Middle frontal gyrus (tissue), 1 donor: Measurements from ENCODE around the gene C19orf25.
"Not testable (repeated sequence)": the region's sequence is repeated elsewhere in the genome, so short reads cannot be mapped to it uniquely, and the experiment has no call there.

ENCODE experiments used
- DNase-seq: peaks from one replicate; pipeline ENCODE4 v3.0.0-alpha.2; 2015; ENCODE audit warnings: low spot score; ENCODE audit errors: extremely low spot score

Gene C19orf25

GRCh38 chr19:1512671-1513498, 33.9 kb upstream of the C19orf25 start, which contains the start of gene ADAMTSL5:
ADAMTSL5 (minus strand) TSS chr19:1513019; CDS start chr19:1510943, 2,076 bp downstream.
- no peak for DNase-seq

DNA sequence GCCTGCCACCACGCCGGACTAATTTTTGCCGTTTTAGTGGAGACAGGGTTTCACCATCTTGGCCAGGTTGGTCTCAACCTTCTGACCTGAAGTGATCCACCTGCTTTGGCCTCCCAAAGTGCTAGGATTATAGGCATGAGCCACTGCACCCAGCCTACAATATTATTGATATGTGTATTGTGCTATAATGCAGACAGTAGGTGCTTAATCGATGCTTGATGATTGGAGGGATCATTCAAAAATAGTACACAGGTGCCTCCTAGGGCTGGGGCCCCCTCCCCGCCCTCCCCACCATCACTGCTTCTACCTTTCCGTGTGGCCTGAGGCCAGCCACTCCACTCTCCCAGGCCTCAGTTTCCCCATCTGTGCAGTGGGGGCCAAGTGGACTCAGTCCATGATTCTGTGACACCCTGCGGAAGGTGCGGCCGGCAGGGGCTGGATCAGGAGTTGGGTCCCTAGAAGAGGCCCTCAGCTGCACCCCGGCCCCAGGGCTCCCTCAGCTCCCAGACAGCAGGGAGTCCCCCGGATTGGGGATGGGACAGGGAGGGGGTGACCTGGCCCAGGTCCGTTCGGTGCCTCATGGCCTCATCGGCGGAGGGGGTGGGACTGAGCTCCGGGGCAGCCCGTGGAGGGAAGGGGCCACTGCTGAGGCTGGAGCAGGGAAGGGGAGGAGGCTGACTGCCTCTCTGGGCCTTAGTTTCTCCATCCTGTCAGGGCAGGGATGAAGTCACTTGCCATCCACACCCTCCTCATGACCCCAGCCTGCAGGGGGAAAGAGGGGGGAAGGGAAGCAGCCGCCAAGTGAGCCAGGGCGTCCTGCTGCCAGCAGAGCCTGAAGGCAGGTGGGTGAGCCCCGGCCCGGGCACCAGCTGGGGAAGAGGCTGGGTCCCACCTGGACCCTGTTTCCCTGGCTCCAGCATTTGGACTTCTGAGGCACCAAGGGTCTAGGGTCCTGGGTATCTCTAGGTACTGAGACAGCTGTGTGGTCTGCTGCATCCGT, 32.6 kb upstream of the C19orf25 start:
- no peak for DNase-seq

DNA sequence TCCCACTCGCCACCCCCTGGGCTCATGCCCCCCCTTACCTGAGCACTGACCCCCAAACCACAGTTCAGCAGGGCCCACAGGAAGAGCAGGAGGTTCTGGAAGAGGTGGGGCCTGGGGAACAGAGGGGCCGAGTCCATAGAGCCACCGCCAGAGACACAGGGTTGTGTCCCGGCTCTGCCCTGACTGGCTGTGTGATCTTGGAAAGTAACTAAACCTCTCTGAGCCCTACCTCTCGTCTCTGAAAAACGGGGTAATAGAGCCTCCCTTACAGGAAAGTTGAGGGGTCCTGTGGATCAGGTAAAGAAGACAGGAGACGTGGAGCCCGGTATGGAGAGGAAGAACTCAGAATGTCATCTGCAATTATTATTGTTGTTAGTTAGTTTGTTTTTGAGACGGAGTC, 31.8 kb upstream of the C19orf25 start:
- DNase-seq = no peak

GRCh38 chr19:1510442-1510806, 31.4 kb upstream of the C19orf25 start:
- DNase-seq = no peak

DNA sequence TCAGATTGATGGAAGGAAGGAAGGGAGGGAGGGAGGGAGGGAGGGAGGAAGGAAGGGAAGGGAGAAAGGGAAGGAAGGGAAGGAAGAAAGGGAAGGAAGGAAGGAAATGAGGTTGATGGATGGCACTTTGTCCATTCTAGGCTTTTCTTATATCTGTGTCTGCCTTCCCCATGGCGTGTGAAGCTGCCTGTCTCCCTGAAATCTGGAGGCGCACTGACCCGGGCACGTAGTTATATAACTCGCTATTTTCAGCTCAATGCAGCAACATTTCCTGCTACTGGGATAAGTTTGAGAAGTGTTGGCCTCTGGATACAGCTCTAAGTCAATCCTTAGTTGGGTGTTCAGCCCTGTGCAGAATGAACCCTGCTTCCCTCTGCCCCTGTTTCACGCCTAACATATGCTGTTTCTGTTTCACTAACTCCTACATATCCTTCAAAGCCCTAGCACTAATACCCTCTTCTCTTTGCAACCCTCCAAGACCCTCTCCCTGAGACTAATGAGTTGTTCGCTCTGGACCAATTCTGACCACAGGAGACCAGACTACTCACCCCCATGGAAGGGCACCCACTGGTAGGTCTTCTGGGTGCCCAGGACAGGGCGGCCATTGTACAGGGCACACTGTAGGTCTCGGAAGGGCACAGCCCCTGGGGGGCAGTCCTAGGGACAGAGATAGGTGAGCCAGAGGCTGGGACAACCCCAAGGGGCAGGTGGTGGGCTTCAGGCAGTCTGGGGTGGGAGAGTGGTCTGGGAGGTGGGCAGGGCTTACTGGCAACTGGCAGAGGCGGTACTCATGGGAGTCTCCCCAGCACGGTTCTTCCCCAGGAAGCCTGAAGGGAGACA, 30.8 kb upstream of the C19orf25 start:
- DNase-seq = no peak

DNA sequence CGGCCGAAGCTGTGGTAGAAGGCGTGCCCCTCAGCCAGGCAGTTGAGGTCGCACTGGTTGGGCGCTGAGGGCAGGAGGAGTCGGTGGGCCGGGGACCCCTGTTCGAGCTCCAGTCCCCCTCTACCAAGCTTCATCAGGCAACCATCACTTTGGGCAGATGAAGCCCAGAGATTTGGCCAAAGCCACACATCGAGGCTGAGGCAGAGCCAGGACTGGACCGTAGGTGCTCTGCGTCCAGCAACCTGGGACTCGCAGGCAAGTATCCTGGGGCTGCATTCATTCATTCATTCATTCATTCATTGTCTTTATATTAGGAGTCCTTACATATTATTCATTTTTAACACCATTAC, 29.5 kb upstream of the C19orf25 start:
- DNase-seq = no peak

GRCh38 chr19:1507763-1508506, 28.9 kb upstream of the C19orf25 start:
- DNase-seq = peak; percentile 87

DNA sequence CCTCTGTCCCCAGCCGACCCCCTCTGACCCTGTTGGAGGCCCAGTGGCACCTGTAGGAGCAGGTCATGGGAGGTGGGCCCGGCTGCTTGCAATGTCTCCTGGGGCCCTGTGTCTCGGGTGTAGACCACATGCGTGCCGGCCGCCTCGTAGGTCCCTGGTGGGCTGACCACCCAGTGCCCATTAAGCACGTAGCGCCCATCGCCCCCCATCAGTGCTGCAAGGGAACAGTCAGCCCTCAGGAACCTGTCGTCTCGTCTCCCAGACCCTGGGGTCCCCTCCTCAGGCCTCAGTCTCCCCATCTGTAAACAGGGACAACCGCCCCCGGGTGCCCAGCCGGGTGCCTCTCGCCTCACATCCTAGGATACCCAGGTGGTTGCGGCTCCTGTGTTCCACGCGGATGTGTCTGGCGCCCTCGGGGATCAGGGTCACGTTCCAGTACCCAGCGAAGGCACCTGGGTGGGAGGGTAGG, 28.2 kb upstream of the C19orf25 start:
- DNase-seq = no peak

DNA sequence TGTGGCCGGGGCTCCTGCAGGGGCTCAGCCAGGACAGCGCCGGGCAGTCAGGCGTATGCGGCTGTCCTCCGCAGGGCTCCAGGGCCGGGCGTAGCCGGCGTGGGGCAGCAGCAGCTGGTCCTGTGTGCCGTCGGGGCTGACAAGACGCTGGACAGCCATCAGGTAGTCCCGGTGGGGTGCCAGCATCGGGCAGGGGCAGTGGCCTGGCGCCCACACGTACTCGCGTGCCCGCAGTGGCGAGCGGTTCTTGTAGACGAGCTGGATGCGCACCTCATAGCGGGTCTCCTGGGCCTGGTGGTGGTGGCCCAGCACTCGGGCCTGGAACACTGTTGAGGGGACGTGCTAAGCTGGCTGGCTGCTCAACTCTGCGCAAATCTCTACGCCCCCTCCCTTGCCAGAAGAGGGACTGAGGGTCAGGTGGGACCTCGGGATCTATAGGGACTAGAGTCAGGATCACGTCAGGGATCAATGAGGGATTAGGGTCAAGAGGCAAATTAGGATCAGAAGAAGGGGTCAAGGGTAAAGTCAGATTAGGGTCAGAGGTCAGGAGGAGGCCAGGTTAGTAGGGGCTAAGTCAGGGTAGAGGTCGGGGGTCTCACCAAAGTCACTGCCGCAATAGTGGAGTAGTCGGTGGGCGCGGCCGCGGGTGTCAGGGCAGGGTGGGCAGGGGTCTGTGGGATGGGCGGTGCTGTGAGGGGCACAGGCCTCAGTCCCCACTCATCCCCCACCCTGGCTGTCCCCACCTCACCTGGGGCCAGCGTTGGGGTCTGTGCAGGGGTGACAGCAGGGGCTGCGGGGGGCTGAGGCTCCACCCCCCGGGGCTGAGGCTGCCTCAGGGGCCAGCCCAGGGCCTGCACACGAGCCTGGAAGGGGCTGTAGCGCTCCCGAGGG, 27.2 kb upstream of the C19orf25 start:
- DNase-seq = no peak

DNA sequence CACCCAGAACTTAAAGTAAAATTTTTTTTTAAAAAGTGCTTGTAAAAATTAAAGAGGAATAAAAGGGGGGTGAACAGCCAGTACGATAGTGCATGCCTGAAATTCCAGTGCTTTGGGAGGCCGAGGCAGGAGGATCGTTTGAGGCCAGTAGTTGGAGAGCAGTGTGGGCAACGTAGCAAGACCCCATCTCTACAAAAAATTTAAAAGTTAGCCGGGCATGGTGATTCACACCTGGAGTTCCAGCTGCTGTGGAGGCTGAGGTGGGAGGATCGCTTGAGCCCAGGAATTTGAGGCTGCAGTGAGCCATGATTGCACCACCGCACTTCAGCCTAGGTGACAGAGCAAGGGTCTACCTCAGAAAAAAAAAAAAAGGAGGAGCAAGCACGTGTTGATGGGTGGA, 26.0 kb upstream of the C19orf25 start:
- no peak for DNase-seq

DNA sequence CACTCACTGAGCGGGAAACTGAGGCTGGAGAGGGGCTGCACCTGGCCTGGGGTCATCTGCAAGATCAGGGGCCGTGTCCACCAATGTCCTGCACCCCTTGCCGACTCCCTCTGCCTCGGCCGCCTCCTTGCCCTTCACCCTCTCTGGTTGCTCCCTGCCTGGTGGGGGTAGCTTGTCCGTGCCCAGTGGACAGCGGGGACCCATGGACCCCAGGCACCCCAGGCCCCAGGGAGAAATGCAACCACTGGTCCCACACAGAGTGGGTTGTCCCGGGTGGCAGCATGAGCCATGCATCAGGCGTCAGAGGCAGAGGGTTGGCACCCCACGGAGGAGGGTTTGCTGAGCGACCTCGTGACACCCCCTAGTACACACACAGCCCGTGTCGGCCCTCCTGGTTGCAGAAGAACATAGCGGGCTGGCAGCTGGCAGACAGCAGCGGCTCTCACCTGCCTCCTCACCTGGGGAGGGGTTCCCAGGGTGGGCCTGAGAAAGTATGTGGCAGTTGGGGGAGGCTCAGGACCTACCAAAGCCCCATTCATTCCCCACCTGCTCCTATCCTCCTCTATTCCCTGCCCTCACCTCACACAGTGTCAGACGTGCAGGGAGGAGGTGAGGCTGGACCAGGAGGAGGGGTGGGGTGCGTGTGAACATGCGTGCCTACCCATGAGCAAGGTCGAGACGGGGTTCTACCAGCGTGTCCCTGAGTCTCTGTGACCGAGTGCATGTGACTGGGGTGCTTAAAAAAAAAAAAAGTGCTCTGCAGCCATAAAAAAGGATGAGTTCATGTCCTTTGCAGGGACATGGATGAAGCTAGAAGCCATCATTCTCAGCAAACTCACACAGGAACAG, 25.1 kb upstream of the C19orf25 start:
- no peak for DNase-seq

DNA sequence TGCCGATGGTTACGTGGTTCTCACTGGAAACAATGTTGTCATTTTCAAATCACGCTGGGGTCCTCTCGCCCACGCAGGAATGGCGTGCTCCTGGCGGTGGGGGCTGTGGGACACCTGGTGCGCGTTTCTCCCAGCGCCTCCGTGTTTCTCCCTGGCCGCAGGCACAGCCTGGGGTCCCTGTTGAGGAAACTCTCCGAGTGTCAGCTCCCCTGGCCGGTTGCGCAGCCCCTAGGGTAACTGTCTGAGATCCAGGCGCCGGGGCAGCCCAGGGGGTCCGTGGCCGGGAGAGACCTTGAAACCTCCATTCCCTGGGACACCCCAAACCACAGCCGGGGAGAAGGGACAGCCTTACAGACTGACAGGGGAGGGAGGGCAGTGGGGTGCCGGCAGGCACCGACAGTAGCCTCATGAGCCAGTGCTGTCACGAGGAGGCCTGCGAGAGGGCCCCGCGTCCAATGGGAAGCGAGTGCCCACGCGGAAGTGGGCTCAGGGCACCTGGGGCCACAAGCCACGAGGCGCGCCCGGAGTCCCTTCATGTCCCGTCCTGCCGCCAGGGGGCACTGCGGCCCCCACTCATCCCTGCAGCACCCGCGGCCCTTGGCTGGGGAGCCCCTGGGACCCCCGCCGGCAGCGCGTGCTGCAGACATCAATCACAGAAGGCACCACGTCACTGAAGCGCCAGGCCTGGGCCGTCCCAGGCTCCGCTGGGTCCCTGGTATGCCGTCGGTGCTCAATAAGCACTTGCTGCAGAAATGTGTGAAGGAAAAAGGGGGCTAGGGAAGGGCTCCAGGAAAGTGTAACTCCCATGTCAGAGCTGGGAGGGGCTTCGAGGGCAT, 24.3 kb upstream of the C19orf25 start:
- no peak for DNase-seq

- no peak for DNase-seq
Measured at GRCh38 chr19:1502433-1503088, 23.5 kb upstream of the C19orf25 start.

DNA sequence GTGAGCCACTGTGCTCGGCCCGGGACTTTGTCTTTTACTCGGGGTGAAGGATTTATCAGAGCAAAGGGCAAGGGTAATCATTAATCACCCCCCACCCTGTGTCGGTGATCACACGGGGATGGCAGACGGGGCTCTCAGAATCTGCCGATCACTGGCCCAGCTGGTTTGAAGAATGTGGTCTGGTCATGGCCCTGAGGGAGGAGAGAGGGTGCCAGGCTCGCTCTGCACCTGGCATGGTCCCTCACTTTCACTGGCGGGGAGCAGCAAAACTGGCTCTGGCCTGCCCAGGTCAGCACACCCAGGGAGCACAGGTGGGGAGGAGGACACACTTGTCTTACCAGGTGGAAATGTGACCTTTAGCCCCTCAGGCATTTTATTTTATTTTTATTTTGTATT, 22.2 kb upstream of the C19orf25 start:
- no peak for DNase-seq

GRCh38 chr19:1499231-1499630, 20.2 kb upstream of the C19orf25 start:
- DNase-seq = not testable (repeated sequence)

- DNase-seq = no peak
Measured at GRCh38 chr19:1497578-1498235, 18.7 kb upstream of the C19orf25 start.
